Activated CD8-positive, alpha-beta memory T cell treated with anti-CD3 and anti-CD28 coated beads, Interleukin-2, amount 10 ng/mL, durations not matched to agents 7 days and 5 days (primary cell): ENCODE data around the gene DHTKD1. TPM values are rescaled to one million over a fixed set of nuclear protein-coding genes. Genes with fewer than 3 reads are reported as not detected.
"Not testable (repeated sequence)": the region's sequence is repeated elsewhere in the genome, so short reads cannot be mapped to it uniquely, and the experiment has no call there.

ENCODE experiments used
- ATAC-seq: fragments of 150-1000 bp; cut with Tn5 transposase; one replicate; pipeline ENCODE4 v1.10.0; 2021; ENCODE audit warnings: moderate library complexity
- CTCF ChIA-PET: fragments of 350-600 bp; sonication (Branson Sonifier 250); formaldehyde crosslinking; loops from one replicate; lab custom pipeline; 2021; ENCODE audit warnings: antibody characterized with exemption; lab: Charles Lee
- DNase-seq: peaks from one replicate; pipeline ENCODE4 v3.0.0-alpha.2; 2020
- H3K27ac Mint-ChIP-seq: one replicate; pipeline ENCODE4 v1.8.0; 2021; ENCODE audit warnings: mild to moderate bottlenecking, mixed read lengths
- H3K27me3 Mint-ChIP-seq: one replicate; pipeline ENCODE4 v1.8.0; 2021; ENCODE audit warnings: mixed read lengths
- H3K36me3 Mint-ChIP-seq: one replicate; pipeline ENCODE4 v1.8.0; 2021; ENCODE audit warnings: mild to moderate bottlenecking, mixed read lengths
- H3K4me1 Mint-ChIP-seq: one replicate; pipeline ENCODE4 v1.8.0; 2021; ENCODE audit warnings: mixed read lengths
- H3K4me3 Mint-ChIP-seq: one replicate; pipeline ENCODE4 v1.8.0; 2021; ENCODE audit warnings: mild to moderate bottlenecking, moderate library complexity, mixed read lengths
- H3K9me3 Mint-ChIP-seq: one replicate; pipeline ENCODE4 v1.8.0; 2022; ENCODE audit warnings: low read depth, mixed read lengths
- microRNA-seq: library from miRNA; unstranded; fragments of <30 nt; microRNA quantifications from one replicate; pipeline ENCODE4 v1.2.0, GENCODE V29; 2022
- total RNA-seq, 2 experiments: library from RNA; stranded (reverse); gene quantifications; one replicate each; pipeline ENCODE4 v1.2.3, GENCODE V29; 2021

Gene DHTKD1
- total RNA-seq, 2 experiments from 2014 or later = 19.6 to 25.9 TPM

DNA sequence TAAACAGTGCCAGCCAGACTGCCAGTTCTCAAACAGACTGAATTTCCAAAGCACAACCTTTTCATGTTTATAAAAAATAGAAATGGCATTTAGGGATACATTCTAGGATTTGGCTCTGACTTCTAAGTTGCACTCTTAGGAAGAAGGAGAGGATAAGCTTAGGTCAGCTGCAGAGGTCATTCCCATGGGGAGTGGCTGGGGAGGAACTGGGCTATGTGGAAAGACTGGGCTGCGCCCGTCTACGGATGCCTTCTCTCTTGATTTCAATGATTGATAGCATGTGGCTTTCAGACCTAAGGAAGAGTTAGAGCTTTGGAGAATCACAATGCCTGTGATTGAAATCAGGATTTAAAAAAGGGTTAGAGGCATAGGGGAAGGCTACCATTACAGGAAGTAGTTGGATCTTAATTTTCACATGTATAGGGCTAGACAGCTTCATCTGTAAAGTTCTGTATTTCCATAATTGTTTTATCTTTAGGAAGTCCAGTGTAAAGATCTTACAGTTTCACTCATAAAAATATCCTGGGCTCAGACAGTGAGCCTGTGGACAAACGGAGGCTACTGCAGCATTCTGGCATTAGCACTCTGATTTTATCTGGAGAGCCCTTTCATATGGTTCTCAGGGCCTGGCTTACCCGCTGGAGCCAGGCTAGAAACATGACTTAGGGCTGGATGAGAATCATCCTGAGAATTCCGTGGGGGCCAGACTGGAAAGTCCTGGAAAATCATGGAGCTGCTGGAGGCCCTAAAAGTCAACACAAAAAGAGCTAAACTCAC, 97.4 kb downstream of the DHTKD1 start:
- Mint-ChIP-seq H3K36me3 (peaks cover 56% of the 10 kb centered on the region), H3K4me3 (no peak overlapping the region), H3K9me3 (no peaks in the 10 kb centered on the region), H3K4me1 (no peaks in the 10 kb centered on the region), H3K27ac (peak overlapping the region; percentile 42), H3K27me3 (no peaks in the 10 kb centered on the region)
- DNase-seq (peak; percentile 5), ATAC-seq (no peak)
- CTCF ChIA-PET = interaction anchor here (1.5 to 1.9 kb wide), 2 partner anchors 14 to 37 kb away, joined by 3 to 5 read pairs; no protein-coding TSS in a partner anchor

DNA sequence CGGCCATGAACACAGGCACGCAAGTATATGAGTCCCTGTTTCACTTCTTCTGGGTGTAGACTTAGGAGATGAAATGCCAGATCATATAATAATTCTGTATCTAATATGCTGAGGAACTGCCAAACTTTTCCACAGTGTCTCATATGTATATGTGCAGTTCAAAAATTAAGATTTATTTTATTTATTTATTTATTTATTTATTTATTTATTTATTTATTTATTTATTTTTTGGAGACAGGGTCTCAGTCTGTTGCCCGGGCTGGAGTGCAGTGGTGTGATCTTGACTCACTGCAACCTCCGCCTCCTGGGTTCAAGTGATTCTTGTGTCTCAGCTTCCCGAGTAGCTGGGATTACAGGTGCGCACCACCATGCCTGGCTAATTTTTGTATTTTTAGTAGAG, 102.8 kb downstream of the DHTKD1 start:
- H3K9me3 Mint-ChIP-seq, H3K27me3 Mint-ChIP-seq, ATAC-seq, H3K27ac Mint-ChIP-seq, H3K4me1 Mint-ChIP-seq, CTCF ChIA-PET, DNase-seq, H3K4me3 Mint-ChIP-seq: not testable (repeated sequence)
- H3K36me3 Mint-ChIP-seq = peaks cover 47% of the 10 kb centered on the region

Small RNAs within 50 kb of the gene (microRNA-seq; reads per million reads assigned to microRNA genes)
- not detected for gene MIR548AK

Other genes with a start within 250 kb of the DHTKD1 start
- gene PROSER2, start 245.6 kb upstream of the DHTKD1 start, total RNA-seq = under 1 TPM; 0.23 TPM
- 10 to 100 TPM; 33.5 to 37.2 TPM for gene UPF2, start 26.1 kb upstream of the DHTKD1 start, total RNA-seq
- 10 to 100 TPM; 13.9 to 16.1 TPM for gene SEC61A2, start 60.7 kb downstream of the DHTKD1 start, total RNA-seq
- gene NUDT5, start 126.9 kb downstream of the DHTKD1 start, total RNA-seq = 100 to 1,000 TPM; 107 to 125 TPM
- gene CDC123, start 127.2 kb downstream of the DHTKD1 start, total RNA-seq = 100 to 1,000 TPM in 1 of 2 experiments, 10 to 100 TPM in 1; 95.2 to 130 TPM